GM18505 (cell line): Measurements from ENCODE around the gene ACADS.

Source experiments
- ATAC-seq: cut with Tn5 transposase; IDR thresholded peaks from one replicate; pipeline ENCODE4 v1.9.1; 2021; ENCODE audit not compliant: unreplicated experiment
- POLR2A ChIP-seq: IDR thresholded peaks from 4 replicates; pipeline ENCODE4 v1.6.1; 2011; ENCODE audit warnings: borderline replicate concordance; ENCODE audit not compliant: insufficient read depth, insufficient read length; ENCODE audit errors: extremely low read depth

ACADS gene

DNA sequence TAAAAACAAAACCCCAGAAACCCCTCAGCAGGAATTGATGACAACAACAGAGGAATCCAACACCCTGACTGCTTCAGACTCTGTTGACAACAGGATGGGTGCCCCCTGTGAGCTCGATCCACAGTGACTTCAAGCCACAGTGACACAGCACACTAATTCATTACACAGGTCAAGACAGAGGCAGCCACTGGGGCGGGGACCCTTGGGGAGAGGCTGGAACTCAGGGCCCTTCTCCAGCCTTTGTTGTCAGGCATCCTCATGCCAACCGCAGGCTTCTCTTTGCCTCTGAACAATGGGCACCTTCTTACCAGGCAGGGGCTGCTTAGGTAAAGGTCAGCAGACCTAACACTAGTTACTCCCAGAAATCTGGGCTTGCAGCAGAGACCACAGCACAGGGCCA, 37.6 kb downstream of the ACADS start:
- TF ChIP-seq POLR2A: no peak
- no peak for ATAC-seq

DNA sequence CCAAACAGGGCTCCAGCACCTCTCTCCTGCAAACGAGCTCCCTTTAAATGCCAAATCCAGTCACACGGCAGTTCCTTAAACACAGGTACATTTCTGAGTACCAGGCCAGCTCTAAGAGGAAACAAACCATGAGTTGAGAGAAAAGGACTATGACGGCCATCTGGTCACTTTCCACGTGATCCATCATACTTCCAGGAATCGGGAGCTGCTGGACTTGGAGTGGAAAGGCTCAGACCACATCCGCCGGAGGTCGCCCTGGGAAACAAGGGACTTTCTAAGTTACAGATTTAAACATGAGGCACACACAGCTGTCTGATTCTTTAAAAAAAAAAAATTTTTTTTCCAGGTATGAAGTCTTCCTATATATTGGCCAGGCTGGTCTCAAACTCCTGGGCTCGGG, 39.2 kb downstream of the ACADS start:
- no peak for TF ChIP-seq POLR2A
- ATAC-seq: no peak

DNA sequence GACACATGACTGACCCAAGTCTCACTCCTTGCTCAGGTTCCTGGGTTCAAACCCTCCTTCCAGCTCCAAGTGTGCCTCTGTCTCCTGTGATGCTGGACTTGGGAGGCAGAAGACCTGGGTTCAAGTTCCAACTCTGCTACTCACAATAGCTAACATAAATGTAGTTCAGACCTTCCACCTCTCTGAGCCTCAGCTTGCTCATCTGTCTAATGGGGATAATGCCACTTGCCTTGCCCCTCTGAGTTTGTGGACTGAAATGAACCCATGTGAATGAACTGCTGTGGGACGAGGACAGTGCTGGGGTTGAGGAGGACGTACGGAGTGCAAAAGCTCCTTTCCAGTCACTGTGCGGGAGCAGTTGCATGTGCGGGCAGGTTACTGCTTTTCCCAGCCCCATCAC, 40.9 kb downstream of the ACADS start:
- ATAC-seq: no peak
- TF ChIP-seq POLR2A: no peak

DNA sequence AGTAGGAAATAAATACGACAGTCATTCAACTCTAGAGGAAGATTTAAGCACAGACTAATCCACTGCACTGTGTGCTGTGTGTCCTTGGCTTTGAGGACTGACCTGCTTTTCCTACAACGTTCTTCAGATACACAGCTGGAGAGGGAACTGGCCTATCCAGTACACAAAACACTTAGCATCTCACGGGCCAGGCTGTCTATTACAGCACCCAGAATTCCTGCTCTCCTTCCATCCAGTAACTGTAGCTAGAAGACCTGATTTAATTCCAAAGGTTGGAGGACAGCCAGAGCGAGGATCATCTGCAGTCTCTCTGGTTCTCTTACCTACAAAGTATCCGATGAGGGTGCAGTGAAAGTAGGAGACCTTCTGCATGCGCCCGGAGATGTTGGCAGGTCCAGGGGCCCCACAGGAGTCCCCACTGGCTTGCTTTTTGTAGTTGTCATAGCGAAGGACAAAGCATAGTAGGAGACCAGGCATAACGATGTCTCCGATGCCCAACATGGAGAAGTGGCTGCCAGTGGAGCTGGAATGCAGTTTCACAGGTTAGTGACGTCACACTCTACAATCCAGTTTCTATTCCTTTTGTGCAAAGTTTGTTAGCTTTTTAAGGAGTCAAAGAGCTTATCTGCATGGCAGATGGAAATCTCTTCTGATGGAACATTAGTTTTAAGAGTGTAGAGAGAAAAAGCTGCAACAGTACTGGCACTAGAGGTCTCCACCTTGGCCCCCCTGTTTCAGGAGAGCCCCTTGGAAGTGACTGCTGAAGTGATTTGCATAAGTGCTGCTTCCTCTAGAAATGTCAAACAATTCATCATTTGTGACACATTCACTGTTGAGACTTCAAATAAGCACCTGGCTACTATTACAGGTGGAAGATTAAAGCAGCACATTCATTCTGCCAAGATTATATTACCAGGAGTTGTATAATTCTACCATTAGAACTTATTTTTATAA, 41.7 kb downstream of the ACADS start:
- ATAC-seq: no peak
- TF ChIP-seq POLR2A: no peak

DNA sequence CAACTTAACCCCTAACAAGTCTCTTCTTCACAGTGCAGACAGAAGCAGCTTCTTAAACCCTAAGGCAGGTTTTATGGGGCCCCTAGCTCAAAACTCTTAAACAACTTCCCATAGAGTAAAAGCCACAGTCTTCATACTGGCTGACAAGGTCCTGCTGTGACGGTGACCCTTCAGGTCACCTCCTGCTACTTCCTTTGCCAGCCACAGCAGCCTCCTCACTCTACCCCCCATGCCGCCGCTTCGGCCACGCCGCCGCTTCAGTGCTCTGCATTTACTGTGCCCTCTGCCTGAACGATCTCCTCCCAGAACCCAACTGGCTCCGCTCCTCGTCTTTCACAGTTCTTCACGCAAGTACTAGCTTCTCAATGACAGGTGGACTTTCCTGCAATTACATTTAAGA, 45.5 kb downstream of the ACADS start:
- ATAC-seq: no peak
- TF ChIP-seq POLR2A: no peak

DNA sequence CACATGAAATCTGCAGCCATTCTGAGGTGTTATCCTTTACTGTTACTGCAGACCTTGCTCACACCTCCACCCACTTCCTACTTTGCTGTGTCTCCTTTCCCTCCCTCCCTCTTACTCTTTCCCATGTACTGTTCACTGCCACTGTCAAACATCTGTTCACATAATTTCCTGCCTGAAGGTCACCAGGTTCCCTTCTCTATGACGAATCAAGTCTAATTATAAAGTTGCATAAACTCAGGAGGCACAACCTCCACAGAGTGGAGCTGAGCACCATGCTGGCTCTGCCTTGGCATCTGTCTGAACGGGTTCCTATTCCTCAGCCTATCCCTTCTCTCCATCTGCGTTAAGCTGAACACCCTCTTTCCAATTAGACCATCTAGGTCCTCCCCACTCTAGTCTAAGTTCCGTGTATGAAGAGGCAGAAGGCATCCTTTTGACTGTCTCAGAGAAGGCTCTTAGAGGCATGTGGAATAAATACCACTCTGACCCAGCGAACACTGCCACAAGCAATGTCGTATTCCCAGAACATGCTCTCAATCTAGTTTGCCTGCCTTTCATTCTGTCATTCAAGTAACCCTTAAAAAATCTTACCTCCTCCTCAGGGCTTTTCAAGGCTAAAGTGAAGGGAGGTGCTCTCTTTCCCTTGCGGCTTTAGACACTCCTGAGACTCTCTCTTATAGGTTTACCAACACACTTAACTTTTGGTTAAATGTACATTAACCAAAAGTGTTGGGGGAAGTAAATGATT, 48.7 kb downstream of the ACADS start:
- ATAC-seq: no peak

DNA sequence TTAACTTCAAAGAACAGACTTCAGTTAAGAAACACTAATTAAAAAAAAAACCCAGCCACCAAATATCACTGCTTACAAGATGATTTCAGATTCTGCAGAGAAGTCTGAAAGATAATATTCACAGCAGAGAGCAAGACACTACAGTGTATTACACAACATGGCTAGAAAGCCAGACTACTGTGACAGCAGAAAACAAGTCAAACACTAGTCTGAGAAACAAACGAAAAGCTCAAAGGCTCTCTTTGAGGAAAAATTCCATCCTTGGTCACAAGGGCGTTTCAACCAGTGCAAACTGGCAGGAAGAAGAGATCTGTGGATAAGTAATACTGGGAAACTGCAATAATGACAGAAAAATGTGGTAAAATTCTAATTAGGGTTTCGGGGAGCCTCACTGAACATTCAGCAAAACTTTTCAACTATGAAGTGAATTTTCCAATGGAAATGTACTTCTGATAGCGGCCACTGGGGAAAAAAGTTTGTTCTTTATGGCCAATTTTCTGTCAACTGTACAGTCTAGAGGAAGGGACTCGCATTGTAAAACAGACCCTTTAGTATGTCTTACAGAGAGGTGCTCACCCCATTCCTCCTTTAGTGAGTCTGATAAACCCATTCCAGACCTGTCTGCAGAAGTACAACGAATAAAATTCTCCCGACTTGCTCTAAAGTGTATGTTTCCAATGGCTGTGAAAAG, 50.4 kb downstream of the ACADS start:
- no peak for TF ChIP-seq POLR2A
- no peak for ATAC-seq

More for the DNA sequence above, 48.7 kb downstream of the ACADS start:
- TF ChIP-seq POLR2A: no peak

DNA sequence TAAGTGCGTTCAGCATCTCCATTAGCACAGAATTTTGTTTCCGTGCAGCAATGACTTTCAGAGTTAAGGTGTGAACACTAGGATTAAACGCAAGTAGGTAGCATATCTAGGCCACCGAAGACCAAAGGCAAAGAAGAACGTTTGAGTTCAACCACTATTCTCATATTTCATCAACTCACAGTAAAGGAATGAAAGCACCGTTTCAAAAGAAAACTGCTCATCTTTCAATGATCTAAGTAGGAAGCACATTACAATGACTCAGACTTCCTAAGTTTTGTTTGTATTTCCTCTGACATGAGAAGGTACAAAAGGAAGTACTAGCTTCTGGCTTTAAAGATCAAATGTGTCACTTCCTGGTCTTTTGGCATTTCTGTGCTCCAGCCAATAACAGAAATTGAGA, 57.6 kb downstream of the ACADS start:
- TF ChIP-seq POLR2A: no peak
- no peak for ATAC-seq

DNA sequence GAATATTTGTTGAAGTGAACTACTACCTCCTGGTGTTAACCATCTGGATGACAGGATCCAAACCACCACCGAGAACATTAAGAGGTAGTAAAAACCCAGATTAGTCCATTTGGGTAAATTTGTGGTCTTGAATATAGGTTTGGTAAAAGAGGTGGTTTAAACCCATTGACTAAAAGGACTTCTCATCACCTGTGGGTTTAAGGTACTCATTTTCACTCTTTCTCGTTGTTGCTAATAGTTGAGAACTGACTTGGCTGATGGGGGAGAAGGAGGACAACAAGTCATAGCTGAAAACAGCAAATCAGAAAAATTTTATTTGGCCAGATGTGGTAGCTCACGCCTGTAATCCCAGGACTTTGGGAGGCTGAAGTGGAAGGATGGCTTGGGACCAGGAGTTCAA, 59.2 kb downstream of the ACADS start:
- ATAC-seq: no peak

DNA sequence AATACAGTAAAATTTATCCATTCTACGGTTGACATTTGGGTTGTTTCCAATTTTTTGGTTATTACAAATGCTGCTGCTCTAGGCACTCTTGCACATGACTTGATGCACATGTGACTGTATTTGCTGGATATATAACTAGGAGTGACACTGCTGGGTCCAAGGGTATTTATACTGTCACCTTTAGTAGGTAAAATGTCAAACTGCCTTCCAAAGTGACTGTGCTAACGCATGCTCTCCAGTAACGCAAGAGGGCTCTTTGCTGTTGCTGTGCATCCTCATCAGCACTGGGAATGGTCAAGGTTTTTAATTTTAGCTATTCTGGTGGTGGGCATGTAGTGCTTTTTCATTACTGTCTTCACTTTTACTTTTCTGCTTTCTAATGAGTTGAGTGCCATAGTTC, 62.3 kb downstream of the ACADS start:
- no peak for ATAC-seq

More for the DNA sequence above, 59.2 kb downstream of the ACADS start:
- TF ChIP-seq POLR2A: no peak

More for the DNA sequence above, 62.3 kb downstream of the ACADS start:
- no peak for TF ChIP-seq POLR2A
